Stomach (tissue), 9 donors: ENCODE results near the gene COA3. TPM values are rescaled to one million over a fixed set of nuclear protein-coding genes. Genes with fewer than 3 reads are reported as not detected.

Experiments
- DNase-seq, 2 donors: peaks; one replicate each; pipeline versions ENCODE4 v3.0.0 to v3.0.0-alpha.2; 2013 to 2019
- H3K27ac ChIP-seq, 5 donors: fragments of 200-600 bp in 4 of 5; sonication (generic) in 4 of 5; one replicate each; pipeline ENCODE4 v1.5.1; 2013 to 2019; ENCODE audit warnings: mild to moderate bottlenecking in 1 of 5, moderate library complexity in 1 of 5
- H3K27me3 ChIP-seq, 3 donors: fragments of 200-600 bp; sonication (generic); one replicate each; pipeline ENCODE4 v1.5.1; 2017 to 2019; ENCODE audit warnings: mixed run types in 1 of 3
- H3K36me3 ChIP-seq, 4 donors: fragments of 200-600 bp; sonication (generic); 1 replicate in 3 of 4; 2 replicates in 1 of 4; pipeline ENCODE4 v1.5.1; 2016 to 2019
- H3K4me1 ChIP-seq, 4 donors: fragments of 200-600 bp; sonication (generic); one replicate each; pipeline ENCODE4 v1.5.1; 2016 to 2019
- H3K4me3 ChIP-seq, 4 donors: fragments of 200-600 bp; sonication (generic) in 3 of 4; one replicate each; pipeline ENCODE4 v1.5.1; 2016 to 2019; ENCODE audit warnings: mild to moderate bottlenecking in 1 of 4
- H3K9me3 ChIP-seq, 4 donors: fragments of 200-600 bp; sonication (generic); one replicate each; pipeline ENCODE4 v1.5.1; 2016 to 2019
- EP300 ChIP-seq: sonication (generic); formaldehyde crosslinking; IDR thresholded peaks from one replicate; pipeline ENCODE4 v1.6.1; 2017; ENCODE audit warnings: antibody characterized with exemption
- POLR2A ChIP-seq, 4 donors: fragments of 450-650 bp; IDR thresholded peaks; one replicate each; pipeline ENCODE4 v1.6.1; 2016; ENCODE audit warnings: antibody characterized with exemption in 4 of 4, control low read depth in 2 of 4, mild to moderate bottlenecking in 1 of 4, moderate library complexity in 1 of 4
- POLR2AphosphoS5 ChIP-seq, 3 donors: sonication (generic); formaldehyde crosslinking; IDR thresholded peaks; one replicate each; pipeline ENCODE4 v1.6.1; 2016; ENCODE audit warnings: antibody characterized with exemption in 3 of 3
- WGBS, 5 donors: extraction: QIAGEN DNeasy Blood & Tissue Kit in 3 of 5; methylation state at CpG; one replicate each; pipeline versions ENCODE4 v1.1.5 to v1.1.7; 2013 to 2018; 5-methylcytosine and 5-hydroxymethylcytosine counted together
- intact Hi-C: fragments of 100-400 bp; cut with DNase I; formaldehyde crosslinking; loops from one replicate; pipeline ENCODE4 v1.15.1; 2023; ENCODE audit warnings: low total_unique reads
- polyA plus RNA-seq, 3 donors: library from polyadenylated mRNA; stranded (reverse); fragments of 200-250 nt; gene quantifications; one replicate each; pipeline ENCODE4 v1.2.3, GENCODE V29; 2013
- total RNA-seq, 5 donors: library from RNA; depleted of rRNA; stranded (reverse); fragments of >200 nt; gene quantifications; one replicate each; pipeline versions ENCODE4 v1.1.0 to v1.2.3, GENCODE V29; 2014 to 2016
- TF ChIP-seq, protein P1 (sequence below), 7 experiments: fragments of 450-650 bp in 4 of 7; fragments of 200-600 bp in 3 of 7; sonication (generic) in 3 of 7; IDR thresholded peaks; one replicate each; pipeline ENCODE4 v1.5.1; 2016 to 2019; ENCODE audit warnings: antibody characterized with exemption in 7 of 7, control low read depth in 2 of 7, mild to moderate bottlenecking in 1 of 7
- donor health status: healthy with polysubstance abuse.
- donor health status: Bipolar disorder and iron deficiency.
- donor health status: healthy.

Gene COA3
- total and polyA plus RNA-seq, 8 donors: 22.2 to 268 (median 152) TPM

DNA sequence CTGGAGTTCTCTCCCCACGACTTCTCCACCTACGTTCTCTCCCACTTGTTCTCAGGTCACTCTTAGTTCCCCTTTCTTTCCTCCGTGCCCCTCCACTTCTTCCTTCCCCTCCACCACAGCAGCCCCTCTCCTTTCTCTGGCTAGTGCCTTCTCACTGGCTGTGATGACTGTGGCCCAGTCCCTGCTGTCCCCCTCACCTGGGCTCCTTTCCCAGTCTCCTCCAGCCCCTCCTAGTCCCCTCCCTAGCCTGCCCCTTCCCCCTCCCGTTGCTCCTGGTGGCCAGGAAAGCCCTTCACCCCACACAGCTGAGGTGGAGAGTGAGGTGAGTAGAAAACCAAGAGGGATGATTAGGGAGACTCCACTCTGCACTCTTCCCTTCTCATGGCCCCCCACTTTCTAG is 3.4 kb downstream of the COA3 start:
- DNase-seq: no peak
- Histone ChIP-seq H3K36me3 (peaks cover 0 to 28% (median 17%) of the 10 kb centered on the region in 4 donors), H3K27ac (peak overlapping the region in 2 of 5 donors; percentile 21 to 31), H3K27me3 (no peaks in the 10 kb centered on the region), H3K4me1 (peaks cover 14 to 36% (median 27%) of the 10 kb centered on the region in 4 donors), H3K4me3 (no peak overlapping the region), H3K9me3 (no peaks in the 10 kb centered on the region)
- 52 to 70% (median 63%) methylated on average over 4 of the region's 4 CpGs for WGBS, 5 donors
- intact Hi-C loops: no loop called here
- TF ChIP-seq POLR2AphosphoS5 (IDR thresholded peaks at IDR 0.05) (no peak), POLR2A (IDR thresholded peaks at IDR 0.05) (no peak), EP300 (no peak)
- TF ChIP-seq, protein P1, sequence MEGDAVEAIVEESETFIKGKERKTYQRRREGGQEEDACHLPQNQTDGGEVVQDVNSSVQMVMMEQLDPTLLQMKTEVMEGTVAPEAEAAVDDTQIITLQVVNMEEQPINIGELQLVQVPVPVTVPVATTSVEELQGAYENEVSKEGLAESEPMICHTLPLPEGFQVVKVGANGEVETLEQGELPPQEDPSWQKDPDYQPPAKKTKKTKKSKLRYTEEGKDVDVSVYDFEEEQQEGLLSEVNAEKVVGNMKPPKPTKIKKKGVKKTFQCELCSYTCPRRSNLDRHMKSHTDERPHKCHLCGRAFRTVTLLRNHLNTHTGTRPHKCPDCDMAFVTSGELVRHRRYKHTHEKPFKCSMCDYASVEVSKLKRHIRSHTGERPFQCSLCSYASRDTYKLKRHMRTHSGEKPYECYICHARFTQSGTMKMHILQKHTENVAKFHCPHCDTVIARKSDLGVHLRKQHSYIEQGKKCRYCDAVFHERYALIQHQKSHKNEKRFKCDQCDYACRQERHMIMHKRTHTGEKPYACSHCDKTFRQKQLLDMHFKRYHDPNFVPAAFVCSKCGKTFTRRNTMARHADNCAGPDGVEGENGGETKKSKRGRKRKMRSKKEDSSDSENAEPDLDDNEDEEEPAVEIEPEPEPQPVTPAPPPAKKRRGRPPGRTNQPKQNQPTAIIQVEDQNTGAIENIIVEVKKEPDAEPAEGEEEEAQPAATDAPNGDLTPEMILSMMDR (IDR thresholded peaks at IDR 0.05): no peak

DNA sequence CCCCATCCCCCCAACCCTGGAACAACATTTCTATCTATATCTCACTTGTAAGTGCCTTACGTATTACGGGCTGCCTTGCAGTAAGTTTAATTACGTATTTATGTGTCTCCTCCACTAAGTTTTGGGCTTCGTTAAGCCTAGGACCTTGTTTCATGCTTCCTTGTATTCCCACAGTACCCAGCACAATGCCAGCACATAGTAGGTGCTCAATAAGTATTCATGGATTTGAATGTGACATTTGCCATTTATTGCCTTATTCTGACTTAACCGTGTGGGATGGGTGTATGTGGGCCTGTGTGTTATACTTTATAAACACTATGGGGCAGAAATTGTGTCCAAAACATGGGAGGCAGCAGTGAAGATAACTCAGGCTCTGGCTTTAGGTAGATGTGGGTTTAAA is 6.0 kb downstream of the COA3 start:
- no peaks in the 10 kb centered on the region for H3K9me3 ChIP-seq
- no peak for DNase-seq
- peaks cover 9 to 20% (median 15%) of the 10 kb centered on the region in 4 donors for H3K4me1 ChIP-seq
- TF ChIP-seq POLR2AphosphoS5 (IDR thresholded peaks at IDR 0.05) (no peak), EP300 (no peak), POLR2A (IDR thresholded peaks at IDR 0.05) (no peak)
- TF ChIP-seq, protein P1 (IDR thresholded peaks at IDR 0.05): no peak
- no peak overlapping the region for H3K4me3 ChIP-seq
- intact Hi-C loops: no loop called here
- WGBS, 5 donors: 50 to 69% (median 56%) methylated on average over 5 of the region's 5 CpGs
- H3K27ac ChIP-seq: no peak overlapping the region
- H3K36me3 ChIP-seq: peaks cover 0 to 28% (median 17%) of the 10 kb centered on the region in 4 donors
- peaks cover 0 to 9% (median 0%) of the 10 kb centered on the region in 3 donors for H3K27me3 ChIP-seq

DNA sequence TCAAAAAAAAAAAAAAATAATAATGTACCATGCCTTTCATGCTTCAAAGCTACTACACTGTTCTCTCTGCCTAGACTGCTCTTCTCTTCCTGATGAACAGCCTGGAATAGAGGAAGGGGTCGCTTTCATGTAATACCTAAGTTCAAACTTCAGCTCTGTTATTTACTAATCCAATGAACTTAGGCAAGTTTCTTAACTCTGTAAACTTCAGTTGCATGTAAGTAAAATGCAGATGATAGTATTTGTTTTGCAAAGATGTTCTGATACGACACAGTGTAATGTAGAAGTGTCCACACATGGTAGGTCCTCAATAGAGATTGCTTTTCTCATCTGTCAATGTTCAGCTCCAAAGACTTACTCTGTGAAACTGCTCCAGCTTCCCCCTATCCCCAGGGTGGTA is 6.6 kb downstream of the COA3 start:
- H3K4me3 ChIP-seq: no peak overlapping the region
- no peak overlapping the region for H3K27ac ChIP-seq
- WGBS, 5 donors: 67 to 76% (median 71%) methylated on average over 2 of the region's 2 CpGs
- H3K36me3 ChIP-seq: peaks cover 0 to 26% (median 17%) of the 10 kb centered on the region in 4 donors
- no peak for DNase-seq
- H3K4me1 ChIP-seq: peaks cover 3 to 14% (median 9%) of the 10 kb centered on the region in 4 donors
- no peaks in the 10 kb centered on the region for H3K9me3 ChIP-seq
- intact Hi-C loops: no loop called here
- TF ChIP-seq POLR2A (IDR thresholded peaks at IDR 0.05) (no peak), EP300 (no peak)
- H3K27me3 ChIP-seq: peaks cover 0 to 15% (median 0%) of the 10 kb centered on the region in 3 donors

DNA sequence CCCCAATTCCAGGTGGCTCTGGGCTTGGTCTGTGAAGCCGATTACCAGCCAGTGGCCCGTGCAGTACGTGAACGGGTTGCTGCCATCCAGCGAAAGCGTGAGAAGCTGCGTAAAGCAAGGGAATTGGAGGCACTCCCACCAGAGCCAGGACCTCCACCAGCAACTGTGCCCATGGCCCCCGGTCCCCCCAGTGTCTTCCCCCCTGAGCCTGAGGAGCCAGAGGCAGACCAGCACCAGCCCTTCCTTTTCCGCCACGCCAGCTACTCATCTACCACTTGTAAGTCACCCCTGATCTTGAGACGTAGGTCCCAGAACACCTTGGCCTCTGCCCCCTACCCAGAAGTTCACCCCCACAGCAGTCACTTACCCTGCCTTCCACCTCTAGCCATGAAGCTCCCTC is 11.2 kb downstream of the COA3 start:
- 85 to 93% (median 90%) methylated on average over 11 of the region's 11 CpGs for WGBS, 5 donors

More for the DNA sequence above, 11.2 kb downstream of the COA3 start:
- no peaks in the 10 kb centered on the region for H3K36me3 ChIP-seq
- no peak overlapping the region for H3K4me3 ChIP-seq
- H3K27me3 ChIP-seq: peaks cover 4 to 61% (median 31%) of the 10 kb centered on the region in 3 donors
- no peak overlapping the region for H3K27ac ChIP-seq
- intact Hi-C loops: no loop called here
- no peak for DNase-seq
- H3K4me1 ChIP-seq: peaks cover under 1 to 19% (median 3%) of the 10 kb centered on the region in 4 donors
- no peaks in the 10 kb centered on the region for H3K9me3 ChIP-seq
- TF ChIP-seq POLR2A (IDR thresholded peaks at IDR 0.05): no peak
- TF ChIP-seq EP300: no peak
- no peak for TF ChIP-seq POLR2AphosphoS5 (IDR thresholded peaks at IDR 0.05)
- TF ChIP-seq, protein P1 (IDR thresholded peaks at IDR 0.05): no peak
